ENCODE measurements around the gene FER1L5.

Gene FER1L5

DNA sequence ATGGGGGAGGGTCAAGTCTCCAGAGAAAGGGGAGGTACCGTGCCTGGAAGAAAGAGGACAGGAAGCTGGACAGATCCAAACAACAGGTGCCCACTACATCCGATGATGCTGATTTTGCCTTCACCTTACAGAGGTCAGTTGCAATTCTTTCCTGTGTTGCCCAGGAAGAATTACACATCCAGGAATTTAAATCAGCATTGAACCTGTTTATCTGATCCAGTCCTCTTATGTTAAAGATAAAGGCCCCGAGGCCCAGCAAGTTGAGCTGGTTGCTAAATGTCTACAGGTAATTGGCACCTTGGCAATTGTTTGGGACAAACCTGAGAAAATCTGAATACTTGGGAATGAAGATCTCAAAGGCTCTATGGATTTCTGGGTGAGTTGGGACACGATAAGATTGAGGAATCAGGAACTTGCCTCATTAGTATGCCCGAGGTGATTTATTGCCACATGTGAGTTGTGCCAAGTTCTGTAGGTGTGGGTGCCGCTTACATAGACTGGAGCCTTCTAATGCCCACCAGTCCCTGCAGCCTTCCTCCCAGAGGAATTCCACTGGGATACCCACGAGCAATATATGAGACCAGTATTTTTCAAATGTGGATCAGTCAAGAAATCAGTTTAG is 111.2 kb downstream of the FER1L5 start:
- no peak for DNase-seq

DNA sequence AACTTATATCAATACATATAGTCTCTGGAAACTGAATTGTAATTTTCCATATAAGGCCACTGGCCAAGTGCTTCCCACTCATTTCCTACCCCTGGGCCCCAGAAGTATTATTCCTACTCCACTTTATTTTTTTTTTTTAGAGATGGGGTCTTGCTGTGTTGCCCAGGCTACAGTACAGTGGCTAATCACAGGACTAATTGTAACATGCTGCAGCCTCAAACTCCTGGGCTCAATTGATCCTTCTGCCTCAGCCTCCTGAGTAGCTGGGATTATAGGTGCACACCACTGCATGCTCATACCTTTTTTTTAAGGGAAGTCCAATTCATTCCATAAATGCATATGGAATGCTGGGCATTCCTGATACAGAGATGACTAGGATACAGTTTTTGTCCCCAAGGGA is 111.8 kb downstream of the FER1L5 start:
- no peak for DNase-seq

Measured in bone marrow (tissue), 2 donors.